ENCODE data around the gene TMEM220. TPM values are rescaled to one million over a fixed set of nuclear protein-coding genes. Genes with fewer than 3 reads are reported as not detected.

Gene TMEM220
- total and polyA plus RNA-seq, 2 experiments from 2014 or later: 3.1 to 7.8 TPM

DNA sequence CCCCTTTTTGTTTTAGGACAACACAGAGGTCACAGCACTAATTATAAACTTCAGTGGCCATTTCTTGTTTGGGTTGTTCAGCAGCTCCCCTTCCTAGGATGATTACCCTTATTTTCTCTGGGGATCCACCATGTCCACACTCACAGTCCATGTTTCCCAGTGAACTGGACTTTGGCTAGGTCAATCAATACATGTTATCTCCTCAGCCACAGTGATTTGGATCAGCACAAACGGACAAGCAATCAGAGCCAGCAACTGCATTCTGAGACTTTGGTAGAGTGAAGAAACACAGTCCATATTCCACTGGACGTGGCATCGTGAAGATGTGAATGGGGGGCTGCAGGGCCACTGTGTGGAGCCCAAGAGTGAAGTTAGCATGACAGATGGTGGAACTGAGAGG lies 4.6 kb downstream of the TMEM220 start (continued):
- TF ChIP-seq REST (IDR thresholded peaks at IDR 0.05; ENCODE audit: unreplicated experiment): no peak
- TF ChIP-seq ZNF114 (CRISPR knock-in tag; IDR thresholded peaks at IDR 0.05): no peak
- TF ChIP-seq, protein P1, sequence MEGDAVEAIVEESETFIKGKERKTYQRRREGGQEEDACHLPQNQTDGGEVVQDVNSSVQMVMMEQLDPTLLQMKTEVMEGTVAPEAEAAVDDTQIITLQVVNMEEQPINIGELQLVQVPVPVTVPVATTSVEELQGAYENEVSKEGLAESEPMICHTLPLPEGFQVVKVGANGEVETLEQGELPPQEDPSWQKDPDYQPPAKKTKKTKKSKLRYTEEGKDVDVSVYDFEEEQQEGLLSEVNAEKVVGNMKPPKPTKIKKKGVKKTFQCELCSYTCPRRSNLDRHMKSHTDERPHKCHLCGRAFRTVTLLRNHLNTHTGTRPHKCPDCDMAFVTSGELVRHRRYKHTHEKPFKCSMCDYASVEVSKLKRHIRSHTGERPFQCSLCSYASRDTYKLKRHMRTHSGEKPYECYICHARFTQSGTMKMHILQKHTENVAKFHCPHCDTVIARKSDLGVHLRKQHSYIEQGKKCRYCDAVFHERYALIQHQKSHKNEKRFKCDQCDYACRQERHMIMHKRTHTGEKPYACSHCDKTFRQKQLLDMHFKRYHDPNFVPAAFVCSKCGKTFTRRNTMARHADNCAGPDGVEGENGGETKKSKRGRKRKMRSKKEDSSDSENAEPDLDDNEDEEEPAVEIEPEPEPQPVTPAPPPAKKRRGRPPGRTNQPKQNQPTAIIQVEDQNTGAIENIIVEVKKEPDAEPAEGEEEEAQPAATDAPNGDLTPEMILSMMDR (conservative IDR thresholded peaks at IDR 0.05; ENCODE audit: low read depth in 2 of 2): no peak
- TF ChIP-seq, protein P2, sequence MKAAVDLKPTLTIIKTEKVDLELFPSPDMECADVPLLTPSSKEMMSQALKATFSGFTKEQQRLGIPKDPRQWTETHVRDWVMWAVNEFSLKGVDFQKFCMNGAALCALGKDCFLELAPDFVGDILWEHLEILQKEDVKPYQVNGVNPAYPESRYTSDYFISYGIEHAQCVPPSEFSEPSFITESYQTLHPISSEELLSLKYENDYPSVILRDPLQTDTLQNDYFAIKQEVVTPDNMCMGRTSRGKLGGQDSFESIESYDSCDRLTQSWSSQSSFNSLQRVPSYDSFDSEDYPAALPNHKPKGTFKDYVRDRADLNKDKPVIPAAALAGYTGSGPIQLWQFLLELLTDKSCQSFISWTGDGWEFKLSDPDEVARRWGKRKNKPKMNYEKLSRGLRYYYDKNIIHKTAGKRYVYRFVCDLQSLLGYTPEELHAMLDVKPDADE (IDR thresholded peaks at IDR 0.05): no peak

DNA sequence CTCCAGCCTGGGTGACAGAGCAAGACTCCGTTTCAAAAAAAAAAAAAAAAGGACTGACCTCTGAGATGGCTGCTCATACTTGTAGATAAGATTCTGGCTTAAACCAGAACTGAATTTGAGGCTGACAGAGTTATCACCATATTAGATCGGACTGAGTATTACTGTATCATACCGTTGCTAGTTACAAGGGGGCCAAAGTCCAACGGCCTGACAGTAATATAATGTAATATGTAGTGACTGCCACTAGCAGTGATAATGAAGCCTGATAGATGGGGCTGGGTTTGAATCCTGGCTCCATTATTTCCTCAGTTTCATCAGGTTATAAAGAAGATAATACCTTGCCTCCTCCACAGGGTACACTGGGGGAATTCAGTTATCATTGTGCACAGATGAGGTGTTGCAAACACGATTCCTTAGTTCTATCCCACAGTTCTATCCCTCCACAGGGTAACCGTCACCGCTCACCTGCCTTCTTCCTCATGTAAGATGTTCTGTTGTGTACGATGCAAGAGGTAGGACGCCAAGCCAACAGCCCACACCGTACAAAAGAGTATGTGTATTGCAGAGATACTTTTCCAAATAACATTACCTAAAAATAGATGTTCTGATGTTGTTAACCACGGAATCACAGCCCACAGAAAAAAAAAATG lies 5.2 kb downstream of the TMEM220 start:
- Histone ChIP-seq H3K9me2 (ENCODE audit: insufficient read depth) (no peaks in the 10 kb centered on the region), H3K4me2 (no peak overlapping the region), H3K4me3 (no peak overlapping the region), H3K27ac (ENCODE audit: low read depth) (no peak overlapping the region), H3K27me3 (ENCODE audit: insufficient read depth) (peaks cover 3% of the 10 kb centered on the region; the same call in 1 of the 2 replicates), H3K4me1 (ENCODE audit: insufficient read depth) (0 out of 2 replicates have a peak, but pooled peaks cover 5% of the 10 kb centered on the region), H3F3A (replicated peaks; ENCODE audit: low read depth) (0 out of 2 replicates have a peak, but pooled peaks cover 3% of the 10 kb centered on the region), H3K36me3 (ENCODE audit: insufficient read depth) (no peaks in the 10 kb centered on the region), H2AFZ (no peak overlapping the region), H4K20me1 (replicated peaks; ENCODE audit: insufficient read depth) (no peaks in the 10 kb centered on the region), H3K79me2 (replicated peaks; ENCODE audit: insufficient read depth) (no peaks in the 10 kb centered on the region)
- ATAC-seq (no peak), DNase-seq (ENCODE audit: low spot score) (no peak)
- no peaks in the 10 kb centered on the region for H3K9me3 Mint-ChIP-seq
- H3K4me3 Mint-ChIP-seq: no peak overlapping the region
- no peaks in the 10 kb centered on the region for H3K36me3 Mint-ChIP-seq (ENCODE audit: low read depth)
- H3K27ac Mint-ChIP-seq: no peak overlapping the region
- no peaks in the 10 kb centered on the region for H3K4me1 Mint-ChIP-seq
- peaks cover 3% of the 10 kb centered on the region for H3K27me3 Mint-ChIP-seq (ENCODE audit: insufficient read depth, low read depth, poor library complexity)
- TF ChIP-seq, protein P1 (conservative IDR thresholded peaks at IDR 0.05; ENCODE audit: low read depth in 2 of 2): no peak
- TF ChIP-seq, protein P2 (IDR thresholded peaks at IDR 0.05): no peak
- no peak for TF ChIP-seq POLR2AphosphoS5 (IDR thresholded peaks at IDR 0.05; ENCODE audit: low read depth)
- TF ChIP-seq ZNF462 (CRISPR knock-in tag; IDR thresholded peaks at IDR 0.05): no peak

Measured in GM23338 (cell line).